ENCODE measurements around the gene ATXN7. TPM values are rescaled to one million over a fixed set of nuclear protein-coding genes. Genes with fewer than 3 reads are reported as not detected.
A peak's percentile ranks its signal among the peaks of the same experiment; 100 is the strongest.

Gene ATXN7
- polyA plus RNA-seq (ENCODE audit: insufficient read length in 4 of 4), result 10 to 100 TPM; 16.9 to 21.7 (median 18.8) TPM

- peak in 1 of 4 donors; percentile 37 for DNase-seq (ENCODE audit: low read depth in 4 of 4, low spot score in 3 of 4)
These were observed at the start of gene ATXN7, which contains the start of gene THOC7 for GRCh38 chr3:63863150-63864007. ATXN7 (plus strand) TSS chr3:63863867; CDS start chr3:63912599, 48,732 bp downstream. THOC7 (minus strand) TSS chr3:63863805; CDS start chr3:63863790, 15 bp downstream.

GRCh38 chr3:63814237-63814636 lies 49.4 kb upstream of the ATXN7 start:
- DNase-seq (ENCODE audit: low read depth in 4 of 4, low spot score in 3 of 4), result no peak

- no peak for DNase-seq (ENCODE audit: low read depth in 4 of 4, low spot score in 3 of 4)
These were observed 46.4 kb upstream of the ATXN7 start for GRCh38 chr3:63817225-63817624.

GRCh38 chr3:63818282-63819150 lies 45.2 kb upstream of the ATXN7 start:
- DNase-seq (ENCODE audit: low read depth in 4 of 4, low spot score in 3 of 4), result peak; percentile 40 to 59 (median 48)

GRCh38 chr3:63819151-63819398 lies 44.6 kb upstream of the ATXN7 start, which contains the start of gene C3orf49:
C3orf49 (plus strand) TSS chr3:63819299; CDS start chr3:63819472, 173 bp downstream.
- no peak for DNase-seq (ENCODE audit: low read depth in 4 of 4, low spot score in 3 of 4)

GRCh38 chr3:63824309-63824708 lies 39.4 kb upstream of the ATXN7 start:
- DNase-seq (ENCODE audit: low read depth in 4 of 4, low spot score in 3 of 4), result no peak

GRCh38 chr3:63830526-63830925 lies 33.1 kb upstream of the ATXN7 start:
- DNase-seq (ENCODE audit: low read depth in 4 of 4, low spot score in 3 of 4), result no peak

- DNase-seq (ENCODE audit: low read depth in 4 of 4, low spot score in 3 of 4), result no peak
These were observed 31.3 kb upstream of the ATXN7 start for GRCh38 chr3:63832395-63832794.

GRCh38 chr3:63841704-63842103 lies 22.0 kb upstream of the ATXN7 start:
- no peak for DNase-seq (ENCODE audit: low read depth in 4 of 4, low spot score in 3 of 4)

GRCh38 chr3:63842127-63842526 lies 21.5 kb upstream of the ATXN7 start:
- DNase-seq (ENCODE audit: low read depth in 4 of 4, low spot score in 3 of 4), result no peak

- DNase-seq (ENCODE audit: low read depth in 4 of 4, low spot score in 3 of 4), result no peak
These were observed 18.5 kb upstream of the ATXN7 start for GRCh38 chr3:63845215-63845614.

- DNase-seq (ENCODE audit: low read depth in 4 of 4, low spot score in 3 of 4), result no peak
These were observed 15.8 kb upstream of the ATXN7 start for GRCh38 chr3:63847718-63848450.

GRCh38 chr3:63849175-63849574 lies 14.5 kb upstream of the ATXN7 start:
- no peak for DNase-seq (ENCODE audit: low read depth in 4 of 4, low spot score in 3 of 4)

GRCh38 chr3:63851287-63851686 lies 12.4 kb upstream of the ATXN7 start:
- DNase-seq (ENCODE audit: low read depth in 4 of 4, low spot score in 3 of 4), result no peak

GRCh38 chr3:63853106-63853505 lies 10.6 kb upstream of the ATXN7 start:
- DNase-seq (ENCODE audit: low read depth in 4 of 4, low spot score in 3 of 4), result no peak

- no peak for DNase-seq (ENCODE audit: low read depth in 4 of 4, low spot score in 3 of 4)
These were observed 8.2 kb upstream of the ATXN7 start for GRCh38 chr3:63855333-63855940.

- no peak for DNase-seq (ENCODE audit: low read depth in 4 of 4, low spot score in 3 of 4)
These were observed 6.4 kb upstream of the ATXN7 start for GRCh38 chr3:63857311-63857710.

- no peak for DNase-seq (ENCODE audit: low read depth in 4 of 4, low spot score in 3 of 4)
These were observed 2.9 kb upstream of the ATXN7 start for GRCh38 chr3:63860776-63861175.

GRCh38 chr3:63861306-63861705 lies 2.4 kb upstream of the ATXN7 start:
- no peak for DNase-seq (ENCODE audit: low read depth in 4 of 4, low spot score in 3 of 4)

- no peak for DNase-seq (ENCODE audit: low read depth in 4 of 4, low spot score in 3 of 4)
These were observed 890 bp upstream of the ATXN7 start for GRCh38 chr3:63862804-63863149.

All from right renal pelvis (tissue), 4 donors.